Embryonic facial prominence (tissue), 1 donor: ENCODE measurements around the gene UBE2E1.

Experiments
- DNase-seq: peaks from one replicate; pipeline ENCODE4 v3.0.0-alpha.2; 2016; ENCODE audit errors: extremely low spot score

Gene UBE2E1

GRCh38 chr3:23805633-23806533 lies at the start of gene UBE2E1:
Gene UBE2E1, plus strand, starts transcription at chr3:23805955. Its CDS starts 1,315 bp downstream, at chr3:23807270.
- DNase-seq, result peak; percentile 48

GRCh38 chr3:23756206-23756840 lies 49.4 kb upstream of the UBE2E1 start:
- no peak for DNase-seq

- no peak for DNase-seq
Observed at GRCh38 chr3:23758253-23758838, 47.4 kb upstream of the UBE2E1 start.

GRCh38 chr3:23760325-23760724 lies 45.4 kb upstream of the UBE2E1 start:
- DNase-seq, result no peak

GRCh38 chr3:23760871-23761373 lies 44.8 kb upstream of the UBE2E1 start:
- no peak for DNase-seq

- DNase-seq, result no peak
Observed at GRCh38 chr3:23761440-23761896, 44.3 kb upstream of the UBE2E1 start.

- DNase-seq, result no peak
Observed at GRCh38 chr3:23762214-23762613, 43.5 kb upstream of the UBE2E1 start.

- peak; percentile 26 for DNase-seq
Observed at GRCh38 chr3:23762759-23763477, 42.8 kb upstream of the UBE2E1 start.

- no peak for DNase-seq
Observed at GRCh38 chr3:23764407-23764806, 41.3 kb upstream of the UBE2E1 start.

GRCh38 chr3:23767546-23767945 lies 38.2 kb upstream of the UBE2E1 start:
- no peak for DNase-seq

GRCh38 chr3:23775254-23775909 lies 30.4 kb upstream of the UBE2E1 start:
- DNase-seq, result no peak

- DNase-seq, result no peak
Observed at GRCh38 chr3:23776352-23776891, 29.3 kb upstream of the UBE2E1 start.

- DNase-seq, result no peak
Observed at GRCh38 chr3:23778446-23778845, 27.3 kb upstream of the UBE2E1 start.

- no peak for DNase-seq
Observed at GRCh38 chr3:23779841-23780240, 25.9 kb upstream of the UBE2E1 start.

GRCh38 chr3:23781051-23781450 lies 24.7 kb upstream of the UBE2E1 start:
- no peak for DNase-seq

GRCh38 chr3:23781871-23782270 lies 23.9 kb upstream of the UBE2E1 start:
- DNase-seq, result no peak

- no peak for DNase-seq
Observed at GRCh38 chr3:23785097-23785645, 20.6 kb upstream of the UBE2E1 start.

GRCh38 chr3:23785882-23786281 lies 19.9 kb upstream of the UBE2E1 start:
- no peak for DNase-seq

GRCh38 chr3:23791678-23792077 lies 14.1 kb upstream of the UBE2E1 start:
- no peak for DNase-seq

- no peak for DNase-seq
Observed at GRCh38 chr3:23793528-23794134, 12.1 kb upstream of the UBE2E1 start.
